MM.1S (cell line): Measurements from ENCODE around the gene RBFOX2.

ENCODE experiments used
- DNase-seq: peaks from one replicate; pipeline ENCODE4 v3.0.0-alpha.2; 2015
- H2AFZ ChIP-seq: fragments of 300-600 bp; sonication (generic); 2 replicates; pipeline ENCODE4 v1.6.0; 2016; ENCODE audit warnings: antibody characterized with exemption, low read length
- H3F3A ChIP-seq: fragments of 300-600 bp; sonication (generic); 2 replicates; pipeline ENCODE4 v1.6.1; 2016; ENCODE audit warnings: mild to moderate bottlenecking, antibody characterized with exemption, low read length, moderate library complexity, mixed read lengths; ENCODE audit not compliant: insufficient read depth
- H3K27ac ChIP-seq: fragments of 300-600 bp; sonication (generic); 2 replicates; pipeline ENCODE4 v1.5.1; 2016; ENCODE audit warnings: mild to moderate bottlenecking, low read length
- H3K27me3 ChIP-seq: fragments of 300-600 bp; sonication (generic); replicated peaks from 2 replicates; pipeline ENCODE4 v1.6.0; 2016; ENCODE audit warnings: low read length; ENCODE audit not compliant: insufficient read depth
- H3K36me3 ChIP-seq: fragments of 300-600 bp; sonication (generic); replicated peaks from 2 replicates; pipeline ENCODE4 v1.6.1; 2016; ENCODE audit warnings: mild to moderate bottlenecking, low read length, mixed read lengths; ENCODE audit not compliant: insufficient read depth
- H3K4me1 ChIP-seq: fragments of 300-600 bp; sonication (generic); 2 replicates; pipeline ENCODE4 v1.6.1; 2016; ENCODE audit warnings: low read length, mixed read lengths
- H3K4me2 ChIP-seq: fragments of 300-600 bp; sonication (generic); 2 replicates; pipeline ENCODE4 v1.6.0; 2016; ENCODE audit warnings: low read depth, low read length
- H3K4me3 ChIP-seq: fragments of 300-600 bp; sonication (generic); 2 replicates; pipeline ENCODE4 v1.5.1; 2016; ENCODE audit warnings: low read length, mixed read lengths
- H3K79me2 ChIP-seq: fragments of 300-600 bp; sonication (generic); 2 replicates; pipeline ENCODE4 v1.6.1; 2016; ENCODE audit warnings: mixed run types, low read length, mixed read lengths
- H3K9ac ChIP-seq: fragments of 300-600 bp; sonication (generic); 2 replicates; pipeline ENCODE4 v1.6.1; 2016; ENCODE audit warnings: low read length, mixed read lengths
- H3K9me2 ChIP-seq: fragments of 300-600 bp; sonication (generic); replicated peaks from 2 replicates; pipeline ENCODE4 v1.6.1; 2016; ENCODE audit warnings: mild to moderate bottlenecking, low read length, mixed read lengths; ENCODE audit not compliant: insufficient read depth
- H3K9me3 ChIP-seq: fragments of 300-600 bp; sonication (generic); replicated peaks from 2 replicates; pipeline ENCODE4 v1.6.1; 2016; ENCODE audit warnings: mild to moderate bottlenecking, low read length, mixed read lengths; ENCODE audit not compliant: insufficient read depth
- H4K20me1 ChIP-seq: fragments of 300-600 bp; sonication (generic); 2 replicates; pipeline ENCODE4 v1.6.1; 2016; ENCODE audit warnings: mild to moderate bottlenecking, low read length, moderate library complexity, mixed read lengths; ENCODE audit not compliant: insufficient read depth
- EZH2 ChIP-seq: fragments of 300-600 bp; sonication (generic); optimal IDR thresholded peaks from 2 replicates; pipeline ENCODE3; 2017; ENCODE audit warnings: low read depth, mild to moderate bottlenecking, antibody characterized with exemption, low read length, mixed read lengths
- EZH2phosphoT487 ChIP-seq: fragments of 300-600 bp; sonication (generic); IDR thresholded peaks from 2 replicates; pipeline ENCODE4 v1.6.1; 2018; ENCODE audit warnings: antibody characterized with exemption, low read length
- TF ChIP-seq, protein P1 (sequence below): fragments of 300-600 bp; sonication (generic); IDR thresholded peaks from 2 replicates; pipeline ENCODE4 v1.5.1; 2016; ENCODE audit warnings: antibody characterized with exemption, low read length, mixed read lengths

RBFOX2 gene

DNA sequence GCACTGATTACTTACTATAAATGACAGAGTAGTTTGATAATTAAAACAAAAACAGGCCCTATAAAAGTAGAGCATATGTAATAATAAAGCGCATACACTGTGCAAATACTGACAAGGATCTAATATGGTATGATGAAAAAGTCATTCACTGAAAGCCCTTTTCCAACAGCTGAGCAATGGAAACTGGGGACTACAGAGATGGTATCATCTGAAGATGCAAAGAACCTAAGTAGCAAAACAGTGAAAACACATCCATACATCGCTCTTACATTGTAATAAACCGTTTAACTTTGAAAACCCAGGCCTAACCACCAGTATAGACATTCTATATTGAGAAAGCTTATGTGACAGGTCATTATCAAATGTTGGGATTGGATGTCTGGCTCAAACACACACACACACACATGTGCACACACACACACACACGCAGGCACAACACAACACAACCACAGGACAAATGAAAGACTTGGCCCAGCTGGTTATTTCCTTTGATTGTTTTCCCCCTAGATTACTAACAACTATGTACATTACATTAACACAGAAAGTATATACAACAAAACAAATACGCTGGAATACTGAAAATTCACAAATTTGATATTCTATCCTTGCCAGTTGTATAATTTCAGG, 191.4 kb downstream of the RBFOX2 start:
- peaks cover 33% of the 10 kb centered on the region for H3K4me1 ChIP-seq
- no peaks in the 10 kb centered on the region for H3K9me3 ChIP-seq
- TF ChIP-seq EZH2 (no peak), EZH2phosphoT487 (no peak)
- TF ChIP-seq, protein P1, sequence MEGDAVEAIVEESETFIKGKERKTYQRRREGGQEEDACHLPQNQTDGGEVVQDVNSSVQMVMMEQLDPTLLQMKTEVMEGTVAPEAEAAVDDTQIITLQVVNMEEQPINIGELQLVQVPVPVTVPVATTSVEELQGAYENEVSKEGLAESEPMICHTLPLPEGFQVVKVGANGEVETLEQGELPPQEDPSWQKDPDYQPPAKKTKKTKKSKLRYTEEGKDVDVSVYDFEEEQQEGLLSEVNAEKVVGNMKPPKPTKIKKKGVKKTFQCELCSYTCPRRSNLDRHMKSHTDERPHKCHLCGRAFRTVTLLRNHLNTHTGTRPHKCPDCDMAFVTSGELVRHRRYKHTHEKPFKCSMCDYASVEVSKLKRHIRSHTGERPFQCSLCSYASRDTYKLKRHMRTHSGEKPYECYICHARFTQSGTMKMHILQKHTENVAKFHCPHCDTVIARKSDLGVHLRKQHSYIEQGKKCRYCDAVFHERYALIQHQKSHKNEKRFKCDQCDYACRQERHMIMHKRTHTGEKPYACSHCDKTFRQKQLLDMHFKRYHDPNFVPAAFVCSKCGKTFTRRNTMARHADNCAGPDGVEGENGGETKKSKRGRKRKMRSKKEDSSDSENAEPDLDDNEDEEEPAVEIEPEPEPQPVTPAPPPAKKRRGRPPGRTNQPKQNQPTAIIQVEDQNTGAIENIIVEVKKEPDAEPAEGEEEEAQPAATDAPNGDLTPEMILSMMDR: no peak
- no peak overlapping the region for H3K9ac ChIP-seq
- H3K27me3 ChIP-seq: no peaks in the 10 kb centered on the region
- H3K4me2 ChIP-seq: peak overlapping the region; percentile 96; the same call in 1 of the 2 replicates
- peaks cover 68% of the 10 kb centered on the region for H3K79me2 ChIP-seq
- no peaks in the 10 kb centered on the region for H3K36me3 ChIP-seq
- peaks cover 15% of the 10 kb centered on the region for H3F3A ChIP-seq
- no peaks in the 10 kb centered on the region for H4K20me1 ChIP-seq
- no peak overlapping the region for H3K27ac ChIP-seq
- H3K9me2 ChIP-seq: no peaks in the 10 kb centered on the region
- no peak for DNase-seq
- peak overlapping the region; percentile 62 for H3K4me3 ChIP-seq
- H2AFZ ChIP-seq: no peak overlapping the region

DNA sequence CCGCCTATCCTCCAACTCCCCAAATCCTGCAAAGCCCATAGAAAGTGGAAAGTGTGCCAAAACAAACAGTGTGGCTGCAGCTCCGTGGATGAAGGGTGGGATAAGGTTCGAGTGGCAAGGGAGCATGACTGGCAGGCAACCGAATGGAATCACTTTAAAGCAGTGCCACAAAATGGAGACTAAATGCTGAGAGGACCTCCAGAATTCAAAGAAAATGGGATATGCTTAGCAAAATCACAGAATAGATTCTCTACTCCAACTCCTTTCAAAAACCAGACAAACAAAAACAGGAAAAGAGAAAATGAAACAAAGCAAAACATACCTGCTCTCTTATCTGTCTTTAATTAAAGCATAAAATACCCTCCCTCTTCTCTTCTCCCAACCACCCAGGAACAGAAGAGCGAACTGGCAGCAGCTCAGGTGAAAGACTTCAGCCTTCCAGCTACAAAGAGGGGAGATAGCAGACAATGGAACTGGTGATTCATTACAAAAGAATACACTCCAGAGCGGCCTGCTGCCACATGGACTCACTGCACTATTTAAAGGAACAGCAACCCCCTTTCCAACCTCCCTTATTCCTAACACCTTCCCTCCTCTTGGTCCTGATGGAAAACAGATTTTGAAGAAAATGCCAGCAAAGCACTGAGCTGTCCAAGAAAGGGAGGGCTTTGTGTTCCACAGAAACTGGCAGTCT, 192.5 kb downstream of the RBFOX2 start:
- Histone ChIP-seq H3K4me3 (peak overlapping the region; percentile 62), H3K27me3 (no peaks in the 10 kb centered on the region), H3K27ac (peak overlapping the region; percentile 45; the same call in 1 of the 2 replicates), H3K9ac (peak overlapping the region; percentile 53), H3K4me2 (peak overlapping the region; percentile 96), H3K9me2 (no peaks in the 10 kb centered on the region), H3F3A (peaks cover 12% of the 10 kb centered on the region), H3K36me3 (no peaks in the 10 kb centered on the region), H3K79me2 (peaks cover 68% of the 10 kb centered on the region), H2AFZ (peak overlapping the region; percentile 71), H3K4me1 (peaks cover 24% of the 10 kb centered on the region), H3K9me3 (no peaks in the 10 kb centered on the region), H4K20me1 (no peaks in the 10 kb centered on the region)
- DNase-seq: no peak
- TF ChIP-seq EZH2: no peak
- TF ChIP-seq, protein P1: no peak

DNA sequence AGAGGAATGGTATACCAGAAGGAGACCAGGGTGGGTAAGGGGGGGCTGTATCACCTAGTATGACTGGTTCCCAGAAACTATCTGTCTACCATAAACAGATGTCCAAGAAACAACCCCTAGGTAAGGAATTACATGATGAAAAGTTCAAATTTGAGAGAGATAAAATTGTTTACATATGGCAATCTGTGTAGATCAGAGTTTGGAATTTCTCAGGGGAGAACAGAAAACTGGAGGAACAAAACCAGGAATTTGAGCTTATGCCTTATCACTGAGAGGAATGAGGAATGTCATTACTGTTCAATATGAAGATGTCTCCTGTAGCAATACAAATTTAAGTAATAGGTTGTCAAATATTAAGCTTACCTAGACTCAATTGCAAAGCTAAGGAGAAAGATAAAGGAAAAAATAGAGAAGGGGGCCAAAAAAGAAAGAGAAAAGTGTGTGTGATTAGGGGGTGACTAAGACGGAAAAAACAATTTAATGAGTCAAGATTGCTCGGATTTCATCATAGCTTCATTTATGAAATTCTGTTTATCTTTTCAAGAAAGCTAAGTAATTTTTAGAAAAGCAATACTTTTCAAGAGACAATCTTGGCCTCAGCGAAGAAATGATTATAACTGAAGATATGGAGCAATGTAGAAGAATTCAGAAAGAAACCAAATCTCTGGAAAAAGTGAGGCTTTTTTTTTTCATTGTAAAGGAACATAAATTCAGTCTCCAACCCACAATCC, 193.2 kb downstream of the RBFOX2 start:
- peak overlapping the region; percentile 53; the same call in 1 of the 2 replicates for H3K9ac ChIP-seq
- no peaks in the 10 kb centered on the region for H3K36me3 ChIP-seq
- H3K4me1 ChIP-seq: peaks cover 19% of the 10 kb centered on the region
- H3F3A ChIP-seq: peaks cover 12% of the 10 kb centered on the region
- peak overlapping the region; percentile 96 for H3K4me2 ChIP-seq
- H3K27ac ChIP-seq: peak overlapping the region; percentile 45; the same call in 1 of the 2 replicates
- no peaks in the 10 kb centered on the region for H3K9me2 ChIP-seq
- TF ChIP-seq EZH2phosphoT487 (no peak), EZH2 (no peak)
- TF ChIP-seq, protein P1: no peak
- H3K79me2 ChIP-seq: peaks cover 72% of the 10 kb centered on the region
- peak overlapping the region; percentile 71 for H2AFZ ChIP-seq
- H3K9me3 ChIP-seq: no peaks in the 10 kb centered on the region
- H4K20me1 ChIP-seq: no peaks in the 10 kb centered on the region
- no peaks in the 10 kb centered on the region for H3K27me3 ChIP-seq
- no peak for DNase-seq
- H3K4me3 ChIP-seq: peak overlapping the region; percentile 62
